Spleen (tissue), 11 donors: Measurements from ENCODE around the gene PCDH8. TPM values are rescaled to one million over a fixed set of nuclear protein-coding genes. Genes with fewer than 3 reads are reported as not detected.

Experiments used
- DNase-seq: peaks from one replicate; pipeline ENCODE4 v3.0.0-alpha.2; 2020
- H3K27ac ChIP-seq, 8 donors: fragments of 200-600 bp; sonication (generic) in 7 of 8; 1 replicate in 4 of 8; 2 replicates in 4 of 8; pipeline versions ENCODE4 v1.5.0 to v1.8.0; 2016 to 2021; ENCODE audit warnings: inconsistent platforms in 4 of 8, mild to moderate bottlenecking in 4 of 8, moderate library complexity in 1 of 8
- H3K27me3 ChIP-seq, 7 donors: fragments of 200-600 bp; sonication (generic) in 6 of 7; replicated peaks in 1 of 7; 1 replicate in 4 of 7; 2 replicates in 3 of 7; pipeline versions ENCODE4 v1.5.0 to v1.8.0; 2016 to 2021; ENCODE audit warnings: inconsistent platforms in 3 of 7, mild to moderate bottlenecking in 1 of 7
- H3K36me3 ChIP-seq, 6 donors: fragments of 200-600 bp; sonication (generic) in 5 of 6; 1 replicate in 4 of 6; 2 replicates in 2 of 6; pipeline versions ENCODE4 v1.5.0 to v1.8.0; 2016 to 2021; ENCODE audit warnings: inconsistent platforms in 2 of 6
- H3K4me1 ChIP-seq, 6 donors: fragments of 200-600 bp; sonication (generic) in 5 of 6; 1 replicate in 3 of 6; 2 replicates in 3 of 6; pipeline versions ENCODE4 v1.5.0 to v1.8.0; 2016 to 2021; ENCODE audit warnings: inconsistent platforms in 3 of 6
- H3K4me3 ChIP-seq, 8 donors: fragments of 200-600 bp; sonication (generic) in 7 of 8; 1 replicate in 4 of 8; 2 replicates in 4 of 8; pipeline versions ENCODE4 v1.5.0 to v1.8.0; 2016 to 2021; ENCODE audit warnings: inconsistent platforms in 4 of 8, mild to moderate bottlenecking in 4 of 8, moderate library complexity in 2 of 8
- H3K9me3 ChIP-seq, 8 donors: fragments of 200-600 bp; sonication (generic) in 7 of 8; 1 replicate in 4 of 8; 2 replicates in 4 of 8; pipeline versions ENCODE4 v1.5.0 to v1.8.0; 2016 to 2021; ENCODE audit warnings: inconsistent platforms in 4 of 8
- CTCF ChIP-seq, 11 experiments: fragments of 200-600 bp in 7 of 11; fragments of 450-650 bp in 4 of 11; sonication (generic) in 4 of 11; IDR thresholded peaks in 8 of 11; conservative IDR thresholded peaks in 3 of 11; 1 replicate in 7 of 11; 2 replicates in 4 of 11; pipeline versions ENCODE4 v1.4.0 to v1.8.0; 2016 to 2021; ENCODE audit warnings: antibody characterized with exemption in 11 of 11, inconsistent platforms in 4 of 11, mild to moderate bottlenecking in 1 of 11
- POLR2A ChIP-seq, 3 donors: fragments of 450-650 bp; IDR thresholded peaks; one replicate each; pipeline ENCODE4 v1.5.1; 2017; ENCODE audit warnings: antibody characterized with exemption in 3 of 3, mild to moderate bottlenecking in 1 of 3
- POLR2AphosphoS5 ChIP-seq, 3 donors: sonication (generic); formaldehyde crosslinking; IDR thresholded peaks; one replicate each; pipeline ENCODE4 v1.5.1; 2017; ENCODE audit warnings: antibody characterized with exemption in 3 of 3
- WGBS, 5 donors: extraction: QIAGEN DNeasy Blood & Tissue Kit in 3 of 5; methylation state at CpG; one replicate each; pipeline versions ENCODE4 v1.1.5 to v1.1.7; 2013 to 2018; 5-methylcytosine and 5-hydroxymethylcytosine counted together
- intact Hi-C: fragments of 100-400 bp; cut with DNase I; formaldehyde crosslinking; loops from one replicate; pipeline ENCODE4 v1.15.0; 2023; ENCODE audit warnings: low total_unique reads
- polyA plus RNA-seq, 3 donors: library from polyadenylated mRNA; stranded (reverse); fragments of 200-250 nt; gene quantifications; one replicate each; pipeline ENCODE4 v1.2.1, GENCODE V29; 2013
- total RNA-seq, 7 donors: library from RNA; depleted of rRNA in 3 of 7; stranded (reverse); fragments of >200 nt in 3 of 7; fragmentation: NEBNext Ultra II Directional in 4 of 7; extraction: Animal tissue kit (Norgen Biotek cat#: 25700) in 4 of 7; gene quantifications; one replicate each; pipeline versions ENCODE4 v1.1.0 to v1.2.1, GENCODE V29; 2016 to 2021
- donor health status: healthy with polysubstance abuse.
- donor health status: DM: no; HTN: no; CAD: no; lungs with moderate emphysema.
- donor health status: DM: no; HTN: no; CAD: no.
- donor health status: Bipolar disorder and iron deficiency.
- donor health status: healthy.
- donor health status: DM: no; HTN: no; CAD: no.
- donor health status: DM: yes; HTN: yes; CAD: no.

The PCDH8 gene
- total and polyA plus RNA-seq, 10 donors = not detected

DNA sequence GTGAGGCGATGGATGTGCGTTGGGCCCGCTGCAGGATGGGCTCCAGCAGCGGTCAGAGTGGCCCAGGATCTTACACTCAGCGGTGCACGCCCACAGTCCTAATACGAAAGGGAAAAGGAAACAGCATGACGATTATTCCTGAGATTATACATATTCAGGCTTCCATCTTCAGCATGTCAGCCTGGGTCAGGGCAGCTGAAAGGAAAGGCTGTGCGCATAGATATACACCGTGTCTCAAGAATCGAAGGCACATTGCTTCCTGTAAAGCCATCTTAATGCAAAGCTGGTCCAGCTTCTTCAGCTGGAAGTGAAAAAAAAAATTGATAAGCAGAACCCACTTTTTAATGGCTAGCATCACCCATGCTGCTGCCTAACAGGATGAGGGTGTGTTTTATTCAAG lies 3.6 kb downstream of the PCDH8 start:
- DNase-seq = no peak
- 53 to 68% (median 55%) methylated on average over 11 of the region's 11 CpGs for WGBS, 5 donors

GRCh38 chr13:52842441-52842840 lies 6.0 kb downstream of the PCDH8 start:
- Histone ChIP-seq H3K4me1 (peaks cover 0 to 28% (median 13%) of the 10 kb centered on the region in 6 donors), H3K36me3 (no peaks in the 10 kb centered on the region), H3K27ac (no peak overlapping the region), H3K9me3 (peaks cover 0 to 21% (median 0%) of the 10 kb centered on the region in 8 donors), H3K4me3 (no peak overlapping the region), H3K27me3 (peaks cover 12 to 96% (median 41%) of the 10 kb centered on the region in 7 donors)
- TF ChIP-seq CTCF (IDR thresholded peaks at IDR 0.05 in 8 of 11, conservative IDR thresholded peaks at IDR 0.05 in 3 of 11) = no peak
- TF ChIP-seq POLR2A (IDR thresholded peaks at IDR 0.05) = no peak
- no peak for TF ChIP-seq POLR2AphosphoS5 (IDR thresholded peaks at IDR 0.05)
- intact Hi-C loops = no loop called here
- no peak for DNase-seq
- WGBS, 5 donors = 86 to 95% (median 91%) methylated on average over 6 to 10 of the region's 10 CpGs

More for the DNA sequence above, 3.6 kb downstream of the PCDH8 start:
- Histone ChIP-seq H3K4me1 (peaks cover 0 to 38% (median 13%) of the 10 kb centered on the region in 6 donors), H3K27me3 (peaks cover 20 to 97% (median 65%) of the 10 kb centered on the region in 7 donors), H3K4me3 (no peak overlapping the region), H3K27ac (no peak overlapping the region), H3K36me3 (no peaks in the 10 kb centered on the region), H3K9me3 (peaks cover 0 to 33% (median 0%) of the 10 kb centered on the region in 8 donors)
- intact Hi-C loops = no loop called here
- TF ChIP-seq POLR2AphosphoS5 (IDR thresholded peaks at IDR 0.05) (no peak), CTCF (IDR thresholded peaks at IDR 0.05 in 8 of 11, conservative IDR thresholded peaks at IDR 0.05 in 3 of 11) (no peak), POLR2A (IDR thresholded peaks at IDR 0.05) (no peak)

DNA sequence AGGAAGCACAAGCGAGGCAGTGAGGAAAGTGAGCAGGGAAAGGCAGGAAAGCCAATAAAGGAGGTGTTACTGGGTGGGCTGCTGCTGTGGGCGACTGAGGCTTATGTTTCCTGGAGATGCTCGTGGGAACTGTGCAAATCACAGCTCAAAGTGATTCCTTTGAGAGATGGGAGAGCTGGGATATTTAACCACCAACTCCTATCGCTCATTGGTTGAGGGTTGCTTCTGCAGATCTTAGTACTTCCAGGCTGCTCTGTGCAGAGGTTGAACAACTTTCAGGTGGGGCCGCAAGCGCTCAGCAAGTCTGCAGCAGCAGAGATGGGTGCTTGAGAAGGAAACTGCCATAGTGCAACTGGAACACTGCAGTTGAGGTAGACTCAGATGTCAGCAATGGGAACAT lies 8.4 kb downstream of the PCDH8 start:
- WGBS, 5 donors = 69 to 85% (median 77%) methylated on average over 6 of the region's 6 CpGs
- TF ChIP-seq POLR2A (IDR thresholded peaks at IDR 0.05) = no peak
- TF ChIP-seq CTCF (IDR thresholded peaks at IDR 0.05 in 8 of 11, conservative IDR thresholded peaks at IDR 0.05 in 3 of 11) = no peak
- TF ChIP-seq POLR2AphosphoS5 (IDR thresholded peaks at IDR 0.05) = no peak
- DNase-seq = no peak
- peaks cover 0 to 4% (median 0%) of the 10 kb centered on the region in 6 donors for H3K4me1 ChIP-seq
- H3K9me3 ChIP-seq = no peaks in the 10 kb centered on the region
- H3K27me3 ChIP-seq = peaks cover 0 to 78% (median 17%) of the 10 kb centered on the region in 7 donors
- no peak overlapping the region for H3K27ac ChIP-seq
- intact Hi-C loops = no loop called here
- no peaks in the 10 kb centered on the region for H3K36me3 ChIP-seq
- H3K4me3 ChIP-seq = no peak overlapping the region

DNA sequence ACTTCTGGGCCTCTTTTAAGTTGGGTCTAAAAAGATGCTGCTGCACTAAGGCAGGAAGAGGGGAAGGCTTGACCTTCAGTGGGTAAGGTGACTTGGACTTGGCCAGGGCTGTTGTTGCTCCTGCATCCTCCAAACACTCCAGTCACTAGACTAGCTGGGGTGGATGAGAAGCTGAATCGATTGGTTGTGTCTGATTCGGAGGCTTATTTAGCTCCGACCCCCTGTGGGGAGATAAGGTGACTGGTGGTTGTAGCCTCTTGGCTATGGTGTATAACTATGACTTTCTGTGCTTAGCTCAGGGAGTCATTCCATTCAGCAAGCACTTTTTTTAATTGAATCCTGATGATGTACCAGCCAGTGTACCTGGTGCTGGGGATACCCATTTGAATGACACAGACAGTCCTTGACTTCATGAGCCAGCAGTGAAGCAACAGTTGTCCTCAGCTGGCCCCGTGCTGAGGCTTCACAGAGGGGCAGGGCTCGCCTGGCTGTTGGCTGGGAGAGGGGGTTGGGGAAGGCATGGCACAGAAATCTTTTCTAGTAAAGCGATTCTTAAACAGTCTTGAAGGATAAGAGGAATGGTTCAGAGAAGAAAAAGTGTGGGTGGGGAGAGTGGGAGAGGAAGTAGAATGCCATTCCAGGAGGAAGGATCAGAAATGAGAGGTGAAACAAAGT lies 9.9 kb downstream of the PCDH8 start:
- H3K27ac ChIP-seq = no peak overlapping the region
- 42 to 58% (median 48%) methylated on average over 6 of the region's 6 CpGs for WGBS, 5 donors
- intact Hi-C loops = no loop called here
- TF ChIP-seq CTCF (IDR thresholded peaks at IDR 0.05 in 8 of 11, conservative IDR thresholded peaks at IDR 0.05 in 3 of 11) (no peak), POLR2AphosphoS5 (IDR thresholded peaks at IDR 0.05) (no peak), POLR2A (IDR thresholded peaks at IDR 0.05) (no peak)
- no peak for DNase-seq
- H3K36me3 ChIP-seq = no peaks in the 10 kb centered on the region
- H3K4me3 ChIP-seq = no peak overlapping the region
- no peaks in the 10 kb centered on the region for H3K4me1 ChIP-seq
- no peaks in the 10 kb centered on the region for H3K9me3 ChIP-seq
- H3K27me3 ChIP-seq = peaks cover 0 to 78% (median 6%) of the 10 kb centered on the region in 7 donors
